ENCODE data around the gene CT47C1. TPM values are rescaled to one million over a fixed set of nuclear protein-coding genes. Genes with fewer than 3 reads are reported as not detected.

The CT47C1 gene
- total RNA-seq, 4 donors from 2014 or later = not detected

- Histone ChIP-seq H3K36me3 (no peaks in the 10 kb centered on the region), H3K9me3 (no peaks in the 10 kb centered on the region), H3K4me3 (no peak overlapping the region), H3K4me1 (no peaks in the 10 kb centered on the region), H3K27me3 (no peaks in the 10 kb centered on the region), H3K27ac (no peak overlapping the region)
- WGBS, 2 donors (ENCODE audit: low coverage in 1 of 2) = no CpG with 5 or more reads among the region's 1 CpG
- TF ChIP-seq EP300 (IDR thresholded peaks at IDR 0.05) (no peak), POLR2A (IDR thresholded peaks at IDR 0.05) (no peak), CTCF (IDR thresholded peaks at IDR 0.05) (no peak), POLR2AphosphoS5 (IDR thresholded peaks at IDR 0.05) (no peak)
- no peak for ATAC-seq
These were observed 16.8 kb downstream of the CT47C1 start for GRCh38 chrX:119089619-119090018.

- TF ChIP-seq POLR2AphosphoS5 (IDR thresholded peaks at IDR 0.05) = no peak
- no peak for TF ChIP-seq POLR2A (IDR thresholded peaks at IDR 0.05)
- no peak for TF ChIP-seq CTCF (IDR thresholded peaks at IDR 0.05)
- no peak for TF ChIP-seq EP300 (IDR thresholded peaks at IDR 0.05)
These were observed 17.8 kb downstream of the CT47C1 start for GRCh38 chrX:119090627-119091026.

GRCh38 chrX:119093991-119094735, 21.4 kb downstream of the CT47C1 start:
- no peaks in the 10 kb centered on the region for H3K4me1 ChIP-seq
- no peaks in the 10 kb centered on the region for H3K36me3 ChIP-seq
- H3K27me3 ChIP-seq = no peaks in the 10 kb centered on the region
- H3K4me3 ChIP-seq = no peak overlapping the region
- WGBS, 2 donors (ENCODE audit: low coverage in 1 of 2) = 56 to 68% methylated on average over 3 to 7 of the region's 7 CpGs
- ATAC-seq = no peak
- no peaks in the 10 kb centered on the region for H3K9me3 ChIP-seq
- TF ChIP-seq EP300 (IDR thresholded peaks at IDR 0.05) (no peak), POLR2AphosphoS5 (IDR thresholded peaks at IDR 0.05) (no peak), POLR2A (IDR thresholded peaks at IDR 0.05) (no peak), CTCF (IDR thresholded peaks at IDR 0.05) (no peak)
- no peak overlapping the region for H3K27ac ChIP-seq

More at GRCh38 chrX:119090627-119091026, 17.8 kb downstream of the CT47C1 start:
- Histone ChIP-seq H3K27ac (no peak overlapping the region), H3K4me1 (no peaks in the 10 kb centered on the region), H3K27me3 (no peaks in the 10 kb centered on the region), H3K9me3 (no peaks in the 10 kb centered on the region), H3K36me3 (no peaks in the 10 kb centered on the region), H3K4me3 (no peak overlapping the region)
- no peak for ATAC-seq
- WGBS, 2 donors (ENCODE audit: low coverage in 1 of 2) = 80 to 100% methylated on average over 1 of the region's 1 CpG

GRCh38 chrX:119094819-119095218, 22.0 kb downstream of the CT47C1 start:
- H3K4me3 ChIP-seq = no peak overlapping the region
- no peaks in the 10 kb centered on the region for H3K36me3 ChIP-seq
- no peaks in the 10 kb centered on the region for H3K9me3 ChIP-seq
- no peaks in the 10 kb centered on the region for H3K27me3 ChIP-seq
- 67 to 80% methylated on average over 1 to 2 of the region's 3 CpGs for WGBS, 2 donors (ENCODE audit: low coverage in 1 of 2)
- H3K4me1 ChIP-seq = no peaks in the 10 kb centered on the region
- no peak for TF ChIP-seq EP300 (IDR thresholded peaks at IDR 0.05)
- no peak for TF ChIP-seq POLR2A (IDR thresholded peaks at IDR 0.05)
- TF ChIP-seq CTCF (IDR thresholded peaks at IDR 0.05) = no peak
- TF ChIP-seq POLR2AphosphoS5 (IDR thresholded peaks at IDR 0.05) = no peak
- H3K27ac ChIP-seq = no peak overlapping the region
- no peak for ATAC-seq

GRCh38 chrX:119095936-119096335, 23.1 kb downstream of the CT47C1 start:
- no peaks in the 10 kb centered on the region for H3K27me3 ChIP-seq
- H3K4me3 ChIP-seq = no peak overlapping the region
- H3K4me1 ChIP-seq = no peaks in the 10 kb centered on the region
- TF ChIP-seq POLR2A (IDR thresholded peaks at IDR 0.05) (no peak), CTCF (IDR thresholded peaks at IDR 0.05) (no peak), POLR2AphosphoS5 (IDR thresholded peaks at IDR 0.05) (no peak), EP300 (IDR thresholded peaks at IDR 0.05) (no peak)
- no peak for ATAC-seq
- H3K27ac ChIP-seq = no peak overlapping the region
- H3K36me3 ChIP-seq = no peaks in the 10 kb centered on the region
- H3K9me3 ChIP-seq = no peaks in the 10 kb centered on the region

All from gastroesophageal sphincter (tissue), 4 donors.